D721Med (cell line): ENCODE measurements around the gene KLK13.

Experiments used
- DNase-seq: peaks from one replicate; pipeline ENCODE4 v3.0.0; 2011; ENCODE audit warnings: low spot score; ENCODE audit not compliant: insufficient read length
- FAIRE-seq: peaks from 2 replicates; lab custom pipeline; 2011; peaks lifted over from hg19 to GRCh38; lab: Jason Lieb, UNC
- TF ChIP-seq, protein P1 (sequence below): IDR thresholded peaks from 2 replicates; pipeline ENCODE4 v1.5.1; 2012; ENCODE audit warnings: mild to moderate bottlenecking, control low read depth; ENCODE audit not compliant: insufficient read depth; ENCODE audit errors: missing control alignments

The KLK13 gene

DNA sequence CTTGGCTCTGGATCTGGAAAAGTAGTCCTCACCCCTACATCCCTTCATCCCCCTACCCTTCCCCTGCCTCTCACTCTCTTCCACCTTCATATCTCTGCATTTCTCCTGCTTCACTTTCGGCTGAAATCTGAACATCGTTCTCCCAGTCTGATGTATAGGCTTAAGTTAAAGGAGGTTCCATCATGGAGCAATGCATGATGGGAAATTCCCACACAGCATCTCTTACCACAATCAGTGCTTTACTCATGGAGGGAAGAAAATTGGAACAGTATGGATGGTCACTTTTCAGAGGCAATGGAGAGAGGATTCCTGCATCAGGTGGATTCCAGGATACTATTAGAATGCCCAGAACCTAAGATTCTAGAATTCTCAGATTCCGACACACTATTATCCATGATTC lies 57.4 kb downstream of the KLK13 start:
- no peak for DNase-seq
- TF ChIP-seq, protein P1, sequence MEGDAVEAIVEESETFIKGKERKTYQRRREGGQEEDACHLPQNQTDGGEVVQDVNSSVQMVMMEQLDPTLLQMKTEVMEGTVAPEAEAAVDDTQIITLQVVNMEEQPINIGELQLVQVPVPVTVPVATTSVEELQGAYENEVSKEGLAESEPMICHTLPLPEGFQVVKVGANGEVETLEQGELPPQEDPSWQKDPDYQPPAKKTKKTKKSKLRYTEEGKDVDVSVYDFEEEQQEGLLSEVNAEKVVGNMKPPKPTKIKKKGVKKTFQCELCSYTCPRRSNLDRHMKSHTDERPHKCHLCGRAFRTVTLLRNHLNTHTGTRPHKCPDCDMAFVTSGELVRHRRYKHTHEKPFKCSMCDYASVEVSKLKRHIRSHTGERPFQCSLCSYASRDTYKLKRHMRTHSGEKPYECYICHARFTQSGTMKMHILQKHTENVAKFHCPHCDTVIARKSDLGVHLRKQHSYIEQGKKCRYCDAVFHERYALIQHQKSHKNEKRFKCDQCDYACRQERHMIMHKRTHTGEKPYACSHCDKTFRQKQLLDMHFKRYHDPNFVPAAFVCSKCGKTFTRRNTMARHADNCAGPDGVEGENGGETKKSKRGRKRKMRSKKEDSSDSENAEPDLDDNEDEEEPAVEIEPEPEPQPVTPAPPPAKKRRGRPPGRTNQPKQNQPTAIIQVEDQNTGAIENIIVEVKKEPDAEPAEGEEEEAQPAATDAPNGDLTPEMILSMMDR, result no peak
- FAIRE-seq, result no peak

DNA sequence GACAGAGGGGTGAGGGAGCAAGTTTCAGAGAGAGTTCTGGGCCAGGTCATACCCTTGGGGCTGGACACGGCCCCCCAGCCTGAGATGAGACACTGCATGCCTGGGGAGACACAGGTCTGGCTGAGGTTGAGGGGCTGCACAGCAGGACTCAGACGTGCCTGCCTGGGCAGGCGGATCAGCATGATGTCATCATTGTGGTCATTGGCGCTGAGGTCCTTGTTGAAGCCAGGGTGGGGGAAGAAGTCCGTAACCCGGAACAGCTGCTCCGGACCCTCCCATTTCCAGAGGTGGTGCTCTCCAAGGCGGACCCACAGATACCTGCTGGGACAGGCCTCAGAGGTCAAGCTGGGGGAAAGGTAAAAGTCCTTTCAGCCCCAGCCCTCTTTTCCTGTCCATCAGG lies 58.5 kb downstream of the KLK13 start:
- no peak for FAIRE-seq
- DNase-seq, result no peak
- TF ChIP-seq, protein P1, result no peak
